Measurements from ENCODE around the gene SLC18A2.

SLC18A2 gene

DNA sequence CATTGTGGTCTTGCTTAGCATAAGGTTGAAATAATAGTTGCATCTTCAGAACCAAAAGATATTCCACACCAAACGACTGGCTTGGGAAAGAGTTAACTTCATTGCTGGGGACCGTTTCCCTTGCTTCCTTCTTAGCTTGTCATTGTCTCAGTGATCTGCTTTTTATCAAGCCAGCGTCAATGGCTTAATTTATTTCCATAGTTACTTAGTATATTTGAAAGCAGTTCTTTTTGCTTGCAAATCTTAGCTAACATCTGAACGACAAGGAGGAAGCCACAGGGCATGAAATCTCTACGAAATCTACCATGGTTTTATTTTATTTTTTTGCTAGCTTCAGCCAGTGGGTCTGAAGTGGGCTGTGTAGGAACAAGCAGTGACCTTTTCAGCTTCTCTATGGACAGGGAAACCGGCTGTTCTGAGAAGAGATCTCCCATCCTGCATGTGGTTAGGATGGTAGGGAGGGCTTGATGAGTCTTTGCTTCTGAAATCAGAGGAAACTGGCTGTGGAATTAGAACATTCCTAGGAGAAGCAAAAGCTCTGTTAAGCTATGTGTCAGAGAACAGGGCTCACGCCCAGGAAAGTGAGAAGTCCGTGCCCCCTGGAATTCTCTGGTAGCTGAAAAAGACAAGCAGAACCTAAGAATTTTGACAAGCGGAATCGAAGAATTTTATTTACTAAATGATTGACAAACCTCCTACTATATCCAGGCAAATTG, 8.0 kb downstream of the SLC18A2 start:
- no peak overlapping the region for H3K4me3 ChIP-seq (ENCODE audit: low read depth, low read length)
- DNase-seq (ENCODE audit: low read depth), result no peak
- TF ChIP-seq, protein P1, sequence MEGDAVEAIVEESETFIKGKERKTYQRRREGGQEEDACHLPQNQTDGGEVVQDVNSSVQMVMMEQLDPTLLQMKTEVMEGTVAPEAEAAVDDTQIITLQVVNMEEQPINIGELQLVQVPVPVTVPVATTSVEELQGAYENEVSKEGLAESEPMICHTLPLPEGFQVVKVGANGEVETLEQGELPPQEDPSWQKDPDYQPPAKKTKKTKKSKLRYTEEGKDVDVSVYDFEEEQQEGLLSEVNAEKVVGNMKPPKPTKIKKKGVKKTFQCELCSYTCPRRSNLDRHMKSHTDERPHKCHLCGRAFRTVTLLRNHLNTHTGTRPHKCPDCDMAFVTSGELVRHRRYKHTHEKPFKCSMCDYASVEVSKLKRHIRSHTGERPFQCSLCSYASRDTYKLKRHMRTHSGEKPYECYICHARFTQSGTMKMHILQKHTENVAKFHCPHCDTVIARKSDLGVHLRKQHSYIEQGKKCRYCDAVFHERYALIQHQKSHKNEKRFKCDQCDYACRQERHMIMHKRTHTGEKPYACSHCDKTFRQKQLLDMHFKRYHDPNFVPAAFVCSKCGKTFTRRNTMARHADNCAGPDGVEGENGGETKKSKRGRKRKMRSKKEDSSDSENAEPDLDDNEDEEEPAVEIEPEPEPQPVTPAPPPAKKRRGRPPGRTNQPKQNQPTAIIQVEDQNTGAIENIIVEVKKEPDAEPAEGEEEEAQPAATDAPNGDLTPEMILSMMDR (IDR thresholded peaks at IDR 0.05; ENCODE audit: low read depth, low read length, missing control alignments), result no peak

DNA sequence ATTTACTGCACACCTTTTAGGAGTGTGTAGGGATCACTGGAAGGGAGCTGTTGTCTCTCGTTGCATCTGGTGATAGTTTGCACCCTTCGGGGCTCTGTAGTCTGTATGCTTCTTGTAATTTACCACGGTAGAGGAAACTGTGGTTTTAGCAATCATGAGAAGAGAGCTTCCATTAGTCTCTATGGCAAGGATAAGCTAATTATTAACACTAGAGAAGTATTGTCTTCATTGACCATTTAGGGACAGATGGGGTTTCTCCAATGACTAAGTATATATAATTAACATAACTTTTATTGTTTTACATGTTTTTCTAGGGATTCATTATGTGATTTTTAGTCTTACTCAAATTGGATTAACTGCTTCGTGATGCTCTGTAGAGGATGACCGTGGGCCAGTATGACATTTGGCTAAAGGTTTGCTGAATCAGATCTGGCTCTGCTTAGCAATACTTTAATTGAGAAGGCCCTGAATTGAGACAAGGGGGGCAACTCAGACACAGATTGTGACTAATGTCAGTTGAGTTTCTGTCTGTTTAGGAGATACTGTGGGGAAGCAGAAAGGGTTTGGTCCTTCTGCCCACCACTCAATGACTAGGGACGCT, 8.7 kb downstream of the SLC18A2 start:
- TF ChIP-seq, protein P1 (IDR thresholded peaks at IDR 0.05; ENCODE audit: low read depth, low read length, missing control alignments), result no peak
- no peak overlapping the region for H3K4me3 ChIP-seq (ENCODE audit: low read depth, low read length)
- DNase-seq (ENCODE audit: low read depth), result no peak

DNA sequence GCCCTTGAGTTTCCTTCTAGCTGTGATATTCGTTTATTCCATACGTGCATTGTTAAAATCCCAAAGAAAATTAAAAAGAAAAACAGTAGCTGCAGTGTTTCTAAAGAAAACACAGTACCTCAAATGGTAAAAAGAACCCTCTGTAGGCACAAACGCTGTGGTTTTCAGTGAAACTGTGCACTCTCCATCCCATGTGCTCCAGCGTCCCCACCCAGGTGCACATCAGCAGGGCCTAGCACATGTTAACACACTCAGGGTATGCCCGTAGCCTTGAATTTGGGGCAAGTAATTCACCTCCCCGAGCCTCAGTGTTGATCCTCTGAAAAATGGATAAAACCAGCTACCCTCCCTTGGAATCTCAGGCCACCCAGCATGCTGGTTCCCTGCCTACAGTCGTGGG, 9.5 kb downstream of the SLC18A2 start:
- TF ChIP-seq, protein P1 (IDR thresholded peaks at IDR 0.05; ENCODE audit: low read depth, low read length, missing control alignments), result no peak
- no peak overlapping the region for H3K4me3 ChIP-seq (ENCODE audit: low read depth, low read length)
- no peak for DNase-seq (ENCODE audit: low read depth)

DNA sequence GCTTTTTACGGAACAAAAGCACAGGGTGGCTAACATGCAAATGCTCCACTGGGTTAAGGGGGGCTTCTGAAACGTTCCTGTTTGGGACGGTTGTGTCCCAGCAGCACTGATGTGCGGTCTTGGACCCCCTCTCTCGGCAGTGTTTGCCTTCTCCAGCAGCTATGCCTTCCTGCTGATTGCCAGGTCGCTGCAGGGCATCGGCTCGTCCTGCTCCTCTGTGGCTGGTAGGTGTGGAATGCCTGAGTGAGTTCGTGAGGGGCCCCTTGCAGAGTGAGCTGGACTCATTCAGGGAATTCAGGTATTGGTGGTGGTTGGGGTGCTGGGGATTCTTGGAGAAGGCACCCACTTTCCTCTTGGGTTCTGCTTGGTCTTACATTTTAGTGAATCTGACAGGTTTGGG, 13.0 kb downstream of the SLC18A2 start:
- TF ChIP-seq, protein P1 (IDR thresholded peaks at IDR 0.05; ENCODE audit: low read depth, low read length, missing control alignments), result no peak
- H3K4me3 ChIP-seq (ENCODE audit: low read depth, low read length), result no peak overlapping the region
- DNase-seq (ENCODE audit: low read depth), result no peak

DNA sequence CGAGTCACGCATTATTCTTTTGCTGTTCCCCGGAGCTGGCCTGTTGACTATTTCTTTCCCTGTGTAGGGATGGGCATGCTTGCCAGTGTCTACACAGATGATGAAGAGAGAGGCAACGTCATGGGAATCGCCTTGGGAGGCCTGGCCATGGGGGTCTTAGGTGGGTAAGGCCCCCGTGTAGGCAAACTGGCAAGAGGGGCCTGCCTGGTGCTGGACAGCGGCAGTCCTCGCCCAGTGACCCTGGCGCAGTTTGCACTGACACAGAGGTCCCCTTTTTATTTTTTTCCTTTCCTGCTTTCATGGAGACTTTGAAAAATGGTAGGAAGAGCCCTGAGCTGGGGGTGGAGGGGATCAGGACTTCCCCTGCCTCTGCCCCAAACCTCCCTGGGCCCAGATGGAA, 13.4 kb downstream of the SLC18A2 start:
- DNase-seq (ENCODE audit: low read depth), result no peak
- no peak overlapping the region for H3K4me3 ChIP-seq (ENCODE audit: low read depth, low read length)
- TF ChIP-seq, protein P1 (IDR thresholded peaks at IDR 0.05; ENCODE audit: low read depth, low read length, missing control alignments), result no peak

DNA sequence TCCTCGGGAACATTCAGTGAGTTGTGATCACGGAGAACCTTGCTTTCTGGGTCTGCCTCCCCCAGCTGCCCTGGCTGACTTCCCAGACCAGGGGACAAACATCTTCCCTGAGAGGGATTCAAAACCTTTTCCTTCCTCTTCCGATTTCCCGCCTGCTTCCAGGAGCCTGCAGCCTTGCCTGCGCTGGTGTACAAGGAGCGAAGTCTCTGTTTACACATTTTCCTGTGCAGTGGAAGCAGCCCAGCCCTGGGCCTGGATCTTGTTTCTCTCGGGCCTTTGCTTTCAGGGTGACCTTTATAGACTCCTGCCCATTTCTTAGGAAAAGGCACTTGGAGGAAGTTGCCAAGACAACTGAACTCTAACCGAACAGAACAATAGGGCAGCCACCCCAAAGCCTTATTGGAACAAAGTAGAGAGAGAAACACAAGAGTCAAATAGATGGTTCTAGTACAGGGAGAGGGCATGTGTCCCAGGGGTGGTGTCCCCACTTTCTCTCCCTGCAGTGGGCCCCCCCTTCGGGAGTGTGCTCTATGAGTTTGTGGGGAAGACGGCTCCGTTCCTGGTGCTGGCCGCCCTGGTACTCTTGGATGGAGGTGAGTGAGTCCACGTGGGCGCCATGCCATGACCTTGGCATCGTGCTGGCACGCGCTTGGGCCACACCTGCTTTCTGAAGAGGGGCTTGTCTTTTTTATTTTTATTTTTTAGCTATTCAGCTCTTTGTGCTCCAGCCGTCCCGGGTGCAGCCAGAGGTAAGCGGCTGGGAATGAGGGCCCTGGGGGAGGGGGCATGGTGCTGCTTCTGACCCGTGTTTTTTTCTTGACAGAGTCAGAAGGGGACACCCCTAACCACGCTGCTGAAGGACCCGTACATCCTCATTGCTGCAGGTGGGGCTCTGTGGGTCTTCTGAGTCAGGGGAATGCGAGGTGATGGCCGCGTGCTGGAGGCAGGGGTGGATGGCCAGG, 14.1 kb downstream of the SLC18A2 start:
- TF ChIP-seq, protein P1 (IDR thresholded peaks at IDR 0.05; ENCODE audit: low read depth, low read length, missing control alignments), result no peak
- no peak for DNase-seq (ENCODE audit: low read depth)
- no peak overlapping the region for H3K4me3 ChIP-seq (ENCODE audit: low read depth, low read length)
